ENCODE data around the gene ERAS.
A peak's percentile ranks its signal among the peaks of the same experiment; 100 is the strongest.
"Not testable (repeated sequence)": the region's sequence is repeated elsewhere in the genome, so short reads cannot be mapped to it uniquely, and the experiment has no call there.

ERAS gene

GRCh38 chrX:48801280-48802088 lies 24.8 kb upstream of the ERAS start, which contains the start of gene HDAC6:
Gene HDAC6, plus strand, starts transcription at chrX:48802067. Its CDS starts 626 bp downstream, at chrX:48802693.
- no peaks in the 10 kb centered on the region for H3K9me3 ChIP-seq (ENCODE audit: insufficient read depth, low read depth, low read length)
- 0 out of 2 replicates have a peak, but pooled peaks cover 3% of the 10 kb centered on the region for H3K4me1 ChIP-seq (ENCODE audit: insufficient read depth, low read length)
- H3K36me3 ChIP-seq (ENCODE audit: insufficient read depth, low read depth, low read length), result peaks cover 26% of the 10 kb centered on the region; the same call in 1 of the 2 replicates
- H3K4me3 ChIP-seq (ENCODE audit: low read length), result peak within 1 kb of the TSS; percentile 91
- no peaks in the 10 kb centered on the region for H3K27me3 ChIP-seq (ENCODE audit: insufficient read depth, low read length)
- H3K27ac ChIP-seq (ENCODE audit: low read length), result peak within 1 kb of the TSS; percentile 96
- H3K9ac ChIP-seq (ENCODE audit: low read depth, low read length), result peak within 1 kb of the TSS; percentile 96

GRCh38 chrX:48802089-48802904 lies 24.0 kb upstream of the ERAS start:
- Histone ChIP-seq H3K4me3 (ENCODE audit: low read length) (peak overlapping the region; percentile 91), H3K4me1 (ENCODE audit: insufficient read depth, low read length) (0 out of 2 replicates have a peak, but pooled peaks cover 3% of the 10 kb centered on the region), H3K36me3 (ENCODE audit: insufficient read depth, low read depth, low read length) (peaks cover 26% of the 10 kb centered on the region), H3K27ac (ENCODE audit: low read length) (peak overlapping the region; percentile 96), H3K9ac (ENCODE audit: low read depth, low read length) (peak overlapping the region; percentile 96), H3K27me3 (ENCODE audit: insufficient read depth, low read length) (no peaks in the 10 kb centered on the region), H3K9me3 (ENCODE audit: insufficient read depth, low read depth, low read length) (no peaks in the 10 kb centered on the region)

GRCh38 chrX:48802905-48803200 lies 23.5 kb upstream of the ERAS start:
- Histone ChIP-seq H3K27ac (ENCODE audit: low read length) (peak overlapping the region; percentile 56), H3K9ac (ENCODE audit: low read depth, low read length) (peak overlapping the region; percentile 96; the same call in 1 of the 2 replicates), H3K4me3 (ENCODE audit: low read length) (peak overlapping the region; percentile 91), H3K36me3 (ENCODE audit: insufficient read depth, low read depth, low read length) (peaks cover 26% of the 10 kb centered on the region), H3K27me3 (ENCODE audit: insufficient read depth, low read length) (no peaks in the 10 kb centered on the region), H3K9me3 (ENCODE audit: insufficient read depth, low read depth, low read length) (no peaks in the 10 kb centered on the region), H3K4me1 (ENCODE audit: insufficient read depth, low read length) (0 out of 2 replicates have a peak, but pooled peaks cover 3% of the 10 kb centered on the region)

- H3K4me3 ChIP-seq (ENCODE audit: low read length), result no peak overlapping the region
- no peaks in the 10 kb centered on the region for H3K4me1 ChIP-seq (ENCODE audit: insufficient read depth, low read length)
- H3K9me3 ChIP-seq (ENCODE audit: insufficient read depth, low read depth, low read length), result no peaks in the 10 kb centered on the region
- peaks cover 26% of the 10 kb centered on the region for H3K36me3 ChIP-seq (ENCODE audit: insufficient read depth, low read depth, low read length)
- no peak overlapping the region for H3K9ac ChIP-seq (ENCODE audit: low read depth, low read length)
- H3K27ac ChIP-seq (ENCODE audit: low read length), result no peak overlapping the region
- no peaks in the 10 kb centered on the region for H3K27me3 ChIP-seq (ENCODE audit: insufficient read depth, low read length)
Measured at GRCh38 chrX:48806081-48806480, 20.2 kb upstream of the ERAS start.

GRCh38 chrX:48813644-48814043 lies 12.7 kb upstream of the ERAS start:
- Histone ChIP-seq H3K4me3 (ENCODE audit: low read length) (no peak overlapping the region), H3K36me3 (ENCODE audit: insufficient read depth, low read depth, low read length) (peaks cover 7% of the 10 kb centered on the region; the same call in 1 of the 2 replicates), H3K9me3 (ENCODE audit: insufficient read depth, low read depth, low read length) (no peaks in the 10 kb centered on the region), H3K27me3 (ENCODE audit: insufficient read depth, low read length) (no peaks in the 10 kb centered on the region), H3K27ac (ENCODE audit: low read length) (no peak overlapping the region), H3K9ac (ENCODE audit: low read depth, low read length) (no peak overlapping the region), H3K4me1 (ENCODE audit: insufficient read depth, low read length) (no peaks in the 10 kb centered on the region)

GRCh38 chrX:48814722-48815121 lies 11.6 kb upstream of the ERAS start:
- H3K4me1 ChIP-seq (ENCODE audit: insufficient read depth, low read length), result no peaks in the 10 kb centered on the region
- H3K9ac ChIP-seq (ENCODE audit: low read depth, low read length), result no peak overlapping the region
- peaks cover 7% of the 10 kb centered on the region; the same call in 1 of the 2 replicates for H3K36me3 ChIP-seq (ENCODE audit: insufficient read depth, low read depth, low read length)
- no peak overlapping the region for H3K4me3 ChIP-seq (ENCODE audit: low read length)
- no peaks in the 10 kb centered on the region for H3K27me3 ChIP-seq (ENCODE audit: insufficient read depth, low read length)
- no peak overlapping the region for H3K27ac ChIP-seq (ENCODE audit: low read length)
- H3K9me3 ChIP-seq (ENCODE audit: insufficient read depth, low read depth, low read length), result no peaks in the 10 kb centered on the region

- H3K9ac ChIP-seq (ENCODE audit: low read depth, low read length), result no peak overlapping the region
- no peak overlapping the region for H3K4me3 ChIP-seq (ENCODE audit: low read length)
- H3K27ac ChIP-seq (ENCODE audit: low read length), result no peak overlapping the region
- no peaks in the 10 kb centered on the region for H3K9me3 ChIP-seq (ENCODE audit: insufficient read depth, low read depth, low read length)
- no peaks in the 10 kb centered on the region for H3K27me3 ChIP-seq (ENCODE audit: insufficient read depth, low read length)
- peaks cover 12% of the 10 kb centered on the region; the same call in 1 of the 2 replicates for H3K36me3 ChIP-seq (ENCODE audit: insufficient read depth, low read depth, low read length)
- H3K4me1 ChIP-seq (ENCODE audit: insufficient read depth, low read length), result no peaks in the 10 kb centered on the region
Measured at GRCh38 chrX:48815266-48815665, 11.0 kb upstream of the ERAS start.

GRCh38 chrX:48816014-48816810 lies 10.1 kb upstream of the ERAS start:
- H3K9ac ChIP-seq (ENCODE audit: low read depth, low read length), result no peak overlapping the region
- no peaks in the 10 kb centered on the region for H3K9me3 ChIP-seq (ENCODE audit: insufficient read depth, low read depth, low read length)
- no peak overlapping the region for H3K4me3 ChIP-seq (ENCODE audit: low read length)
- no peaks in the 10 kb centered on the region for H3K27me3 ChIP-seq (ENCODE audit: insufficient read depth, low read length)
- no peaks in the 10 kb centered on the region for H3K4me1 ChIP-seq (ENCODE audit: insufficient read depth, low read length)
- peaks cover 16% of the 10 kb centered on the region; the same call in 1 of the 2 replicates for H3K36me3 ChIP-seq (ENCODE audit: insufficient read depth, low read depth, low read length)
- no peak overlapping the region for H3K27ac ChIP-seq (ENCODE audit: low read length)

- Histone ChIP-seq H3K4me3 (ENCODE audit: low read length) (no peak overlapping the region), H3K9me3 (ENCODE audit: insufficient read depth, low read depth, low read length) (no peaks in the 10 kb centered on the region), H3K36me3 (ENCODE audit: insufficient read depth, low read depth, low read length) (peaks cover 17% of the 10 kb centered on the region; the same call in 1 of the 2 replicates), H3K9ac (ENCODE audit: low read depth, low read length) (no peak overlapping the region), H3K27ac (ENCODE audit: low read length) (no peak overlapping the region), H3K4me1 (ENCODE audit: insufficient read depth, low read length) (no peaks in the 10 kb centered on the region), H3K27me3 (ENCODE audit: insufficient read depth, low read length) (no peaks in the 10 kb centered on the region)
Measured at GRCh38 chrX:48818098-48818497, 8.2 kb upstream of the ERAS start.

- no peak overlapping the region for H3K9ac ChIP-seq (ENCODE audit: low read depth, low read length)
Measured at GRCh38 chrX:48818866-48819265, 7.4 kb upstream of the ERAS start.

GRCh38 chrX:48819394-48819793 lies 6.9 kb upstream of the ERAS start:
- not testable (repeated sequence) for H3K9me3 ChIP-seq (ENCODE audit: insufficient read depth, low read depth, low read length); H3K27ac ChIP-seq (ENCODE audit: low read length); H3K4me1 ChIP-seq (ENCODE audit: insufficient read depth, low read length); H3K4me3 ChIP-seq (ENCODE audit: low read length); H3K27me3 ChIP-seq (ENCODE audit: insufficient read depth, low read length); H3K9ac ChIP-seq (ENCODE audit: low read depth, low read length)
- H3K36me3 ChIP-seq (ENCODE audit: insufficient read depth, low read depth, low read length), result peaks cover 28% of the 10 kb centered on the region; the same call in 1 of the 2 replicates

More at GRCh38 chrX:48818866-48819265, 7.4 kb upstream of the ERAS start:
- Histone ChIP-seq H3K4me3 (ENCODE audit: low read length) (no peak overlapping the region), H3K36me3 (ENCODE audit: insufficient read depth, low read depth, low read length) (peaks cover 25% of the 10 kb centered on the region; the same call in 1 of the 2 replicates), H3K27me3 (ENCODE audit: insufficient read depth, low read length) (no peaks in the 10 kb centered on the region), H3K9me3 (ENCODE audit: insufficient read depth, low read depth, low read length) (no peaks in the 10 kb centered on the region), H3K27ac (ENCODE audit: low read length) (no peak overlapping the region), H3K4me1 (ENCODE audit: insufficient read depth, low read length) (no peaks in the 10 kb centered on the region)

All from iPS-20b (cell line).